ENCODE data around the gene SLC24A1. TPM values are rescaled to one million over a fixed set of nuclear protein-coding genes. Genes with fewer than 3 reads are reported as not detected.

Gene SLC24A1
- total and polyA plus RNA-seq, 2 of the 13 experiments (the other 11 are each of a cell fraction or from before 2014, with no cell fraction given), result 5.9 to 8.3 TPM

GRCh38 chr15:65641768-65642475 lies 20.2 kb downstream of the SLC24A1 start:
- no peak overlapping the region for H2AFZ ChIP-seq (ENCODE audit: low read length)
- peak; percentile 24; the same call in 1 of the 3 replicates for ATAC-seq
- H3K4me2 ChIP-seq (ENCODE audit: low read depth, low read length), result no peak overlapping the region
- intact Hi-C loops (cut with micrococcal nuclease; ENCODE audit: unreplicated experiment) (no loop called here), in situ Hi-C loops (cut with HindIII; ENCODE audit: extremely low pct_ligation_motif_present, low pct_unique_long_range_greater_than_20kb) (loop anchor here (25.0 kb wide), 1 partner anchor 220 kb away; the partner anchor contains the start of gene RAB11A)
- FAIRE-seq, result no peak
- H4K20me1 ChIP-seq (ENCODE audit: insufficient read depth, low read length), result no peaks in the 10 kb centered on the region
- no TSS peak for BruUV-seq (replicated peaks)
- H3K79me2 ChIP-seq (ENCODE audit: insufficient read depth, low read length), result no peaks in the 10 kb centered on the region
- POLR2A ChIA-PET, result no interaction called here
- peaks cover 5% of the 10 kb centered on the region; the same call in 1 of the 2 replicates for H3K4me1 ChIP-seq (ENCODE audit: insufficient read depth, low read length)
- no peaks in the 10 kb centered on the region for H3K9me3 ChIP-seq (ENCODE audit: low read length)
- DNase-seq (ENCODE audit: low spot score), result peak; percentile 12
- H3K27me3 ChIP-seq (ENCODE audit: control insufficient read depth in 1 of 2, insufficient read depth in 2 of 2, low read length in 2 of 2), result no peaks in the 10 kb centered on the region; a peak in 1 of 5 replicates
- 94% methylated on average over 3 of the region's 6 CpGs for WGBS (ENCODE audit: low lambda C conversion rate)
- H3K9ac ChIP-seq (ENCODE audit: insufficient read depth, low read depth, low read length), result no peak overlapping the region
- TF ChIP-seq RNF2 (conservative IDR thresholded peaks at IDR 0.05; ENCODE audit: low read depth), result no peak
- TF ChIP-seq, protein P1, sequence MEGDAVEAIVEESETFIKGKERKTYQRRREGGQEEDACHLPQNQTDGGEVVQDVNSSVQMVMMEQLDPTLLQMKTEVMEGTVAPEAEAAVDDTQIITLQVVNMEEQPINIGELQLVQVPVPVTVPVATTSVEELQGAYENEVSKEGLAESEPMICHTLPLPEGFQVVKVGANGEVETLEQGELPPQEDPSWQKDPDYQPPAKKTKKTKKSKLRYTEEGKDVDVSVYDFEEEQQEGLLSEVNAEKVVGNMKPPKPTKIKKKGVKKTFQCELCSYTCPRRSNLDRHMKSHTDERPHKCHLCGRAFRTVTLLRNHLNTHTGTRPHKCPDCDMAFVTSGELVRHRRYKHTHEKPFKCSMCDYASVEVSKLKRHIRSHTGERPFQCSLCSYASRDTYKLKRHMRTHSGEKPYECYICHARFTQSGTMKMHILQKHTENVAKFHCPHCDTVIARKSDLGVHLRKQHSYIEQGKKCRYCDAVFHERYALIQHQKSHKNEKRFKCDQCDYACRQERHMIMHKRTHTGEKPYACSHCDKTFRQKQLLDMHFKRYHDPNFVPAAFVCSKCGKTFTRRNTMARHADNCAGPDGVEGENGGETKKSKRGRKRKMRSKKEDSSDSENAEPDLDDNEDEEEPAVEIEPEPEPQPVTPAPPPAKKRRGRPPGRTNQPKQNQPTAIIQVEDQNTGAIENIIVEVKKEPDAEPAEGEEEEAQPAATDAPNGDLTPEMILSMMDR (CRISPR knock-in tag; IDR thresholded peaks at IDR 0.05), result peak; percentile 17; the same call in 1 of the 2 replicates
- no peak for TF ChIP-seq ZNF337 (CRISPR knock-in tag; IDR thresholded peaks at IDR 0.05; ENCODE audit: borderline replicate concordance, low read depth)
- 0 out of 2 replicates have a peak, but pooled peaks have one; percentile 22 for TF ChIP-seq STAG1 (CRISPR knock-in tag; IDR thresholded peaks at IDR 0.05)
- H3K27ac ChIP-seq (ENCODE audit: extremely low read length, insufficient read depth, low read length), result no peak overlapping the region
- no peak overlapping the region for H3K4me3 ChIP-seq (replicated peaks in 1 of 3; ENCODE audit: insufficient read depth in 1 of 3, low read depth in 2 of 3, low read length in 3 of 3)
- H3K36me3 ChIP-seq (replicated peaks in 1 of 2; ENCODE audit: control insufficient read depth in 1 of 2, insufficient read depth in 2 of 2, low read length in 2 of 2), result no peaks in the 10 kb centered on the region
- CTCF ChIA-PET (ENCODE audit: low intra/inter-chr PET ratio, low total read pairs), result interaction anchor here (1.0 kb wide), 1 partner anchor 182 kb away, joined by 3 read pairs; no protein-coding TSS in a partner anchor

- H4K20me1 ChIP-seq (ENCODE audit: insufficient read depth, low read length), result no peaks in the 10 kb centered on the region
- BruUV-seq (replicated peaks), result no TSS peak
- POLR2A ChIA-PET, result no interaction called here
- CTCF ChIA-PET (ENCODE audit: low intra/inter-chr PET ratio, low total read pairs), result no interaction called here
- no peak for ATAC-seq
- H3K9me3 ChIP-seq (ENCODE audit: low read length), result no peaks in the 10 kb centered on the region
- no peak overlapping the region for H2AFZ ChIP-seq (ENCODE audit: low read length)
- no peaks in the 10 kb centered on the region for H3K79me2 ChIP-seq (ENCODE audit: insufficient read depth, low read length)
- intact Hi-C loops (cut with micrococcal nuclease; ENCODE audit: unreplicated experiment), result no loop called here
- H3K36me3 ChIP-seq (replicated peaks in 1 of 2; ENCODE audit: control insufficient read depth in 1 of 2, insufficient read depth in 2 of 2, low read length in 2 of 2), result no peaks in the 10 kb centered on the region
- H3K4me2 ChIP-seq (ENCODE audit: low read depth, low read length), result no peak overlapping the region
- TF ChIP-seq KLF15 (CRISPR knock-in tag; IDR thresholded peaks at IDR 0.05; ENCODE audit: borderline replicate concordance) (no peak), MXD3 (CRISPR knock-in tag; IDR thresholded peaks at IDR 0.05) (no peak), PRMT3 (CRISPR knock-in tag; IDR thresholded peaks at IDR 0.05; ENCODE audit: borderline replicate concordance, low read depth) (no peak)
- no peaks in the 10 kb centered on the region; a peak in 1 of 5 replicates for H3K27me3 ChIP-seq (ENCODE audit: control insufficient read depth in 1 of 2, insufficient read depth in 2 of 2, low read length in 2 of 2)
- whole genome bisulfite sequencing (ENCODE audit: low lambda C conversion rate), result 84% methylated on average over 6 of the region's 6 CpGs
- no peak for FAIRE-seq
- no peak for DNase-seq (ENCODE audit: low spot score)
- H3K4me3 ChIP-seq (replicated peaks in 1 of 3; ENCODE audit: insufficient read depth in 1 of 3, low read depth in 2 of 3, low read length in 3 of 3), result no peak overlapping the region
- no peak overlapping the region for H3K9ac ChIP-seq (ENCODE audit: insufficient read depth, low read depth, low read length)
- H3K4me1 ChIP-seq (ENCODE audit: insufficient read depth, low read length), result peaks cover 5% of the 10 kb centered on the region; the same call in 1 of the 2 replicates
- in situ Hi-C loops (cut with HindIII; ENCODE audit: extremely low pct_ligation_motif_present, low pct_unique_long_range_greater_than_20kb), result loop anchor here (25.0 kb wide), 1 partner anchor 220 kb away; the partner anchor contains the start of gene RAB11A
- H3K27ac ChIP-seq (ENCODE audit: extremely low read length, insufficient read depth, low read length), result no peak overlapping the region
These were observed 20.9 kb downstream of the SLC24A1 start for GRCh38 chr15:65642594-65642993.
